PC-9 (cell line): ENCODE results near the gene GCA. TPM values are rescaled to one million over a fixed set of nuclear protein-coding genes. Genes with fewer than 3 reads are reported as not detected.
A peak's percentile ranks its signal among the peaks of the same experiment; 100 is the strongest.

Experiments
- BruUV-seq: library from RNA; stranded (reverse); fragments of 400-500 nt; replicated peaks from 2 replicates; lab custom pipeline; 2021; lab: Mats Ljungman, UMichigan
- CTCF ChIA-PET: fragments of 300-600 bp; sonication (Branson Sonifier 250); formaldehyde crosslinking; loops from one replicate; lab custom pipeline; 2022; ENCODE audit warnings: antibody characterized with exemption; lab: Charles Lee
- POLR2A ChIA-PET: fragments of 300-600 bp; sonication (Branson Sonifier 250); formaldehyde crosslinking; loops from one replicate; lab custom pipeline; 2022; ENCODE audit warnings: antibody characterized with exemption; ENCODE audit not compliant: unreplicated experiment; lab: Charles Lee
- DNase-seq, 2 experiments: peaks; one replicate each; pipeline versions ENCODE4 v3.0.0 to v3.0.0-alpha.2; 2015 to 2022; ENCODE audit warnings: mixed read lengths in 1 of 2
- H2AFZ ChIP-seq: fragments of 200-600 bp; sonication (generic); 2 replicates; pipeline ENCODE4 v1.8.1; 2017; ENCODE audit warnings: antibody characterized with exemption
- H3F3A ChIP-seq: fragments of 200-600 bp; sonication (generic); 2 replicates; pipeline ENCODE4 v1.8.1; 2017; ENCODE audit warnings: antibody characterized with exemption, mild to moderate bottlenecking, low read depth; ENCODE audit not compliant: insufficient read depth
- H3K27ac ChIP-seq: fragments of 200-600 bp; sonication (generic); 2 replicates; pipeline ENCODE4 v1.6.1; 2016; ENCODE audit warnings: mixed run types
- H3K27me3 ChIP-seq: fragments of 200-600 bp; sonication (generic); 2 replicates; pipeline ENCODE4 v1.6.1; 2016; ENCODE audit warnings: low read depth, mixed run types; ENCODE audit not compliant: insufficient read depth
- H3K36me3 ChIP-seq: fragments of 200-600 bp; sonication (generic); 2 replicates; pipeline ENCODE4 v1.6.1; 2016; ENCODE audit warnings: low read depth, mixed run types
- H3K4me1 ChIP-seq: fragments of 200-600 bp; sonication (generic); replicated peaks from 2 replicates; pipeline ENCODE4 v1.6.1; 2016; ENCODE audit warnings: mixed run types; ENCODE audit not compliant: insufficient read depth
- H3K4me2 ChIP-seq: fragments of 200-600 bp; sonication (generic); 2 replicates; pipeline ENCODE4 v1.6.1; 2017; ENCODE audit warnings: mixed run types
- H3K4me3 ChIP-seq: fragments of 200-600 bp; sonication (generic); 2 replicates; pipeline ENCODE4 v1.6.1; 2016; ENCODE audit warnings: mixed run types
- H3K79me2 ChIP-seq: fragments of 200-600 bp; sonication (generic); 2 replicates; pipeline ENCODE4 v1.6.1; 2017; ENCODE audit warnings: low read depth, mixed run types
- H3K9me2 ChIP-seq: fragments of 200-600 bp; sonication (generic); 2 replicates; pipeline ENCODE4 v1.8.1; 2017; ENCODE audit warnings: mild to moderate bottlenecking; ENCODE audit not compliant: insufficient read depth
- H3K9me3 ChIP-seq: fragments of 200-600 bp; sonication (generic); 2 replicates; pipeline ENCODE4 v1.8.1; 2016; ENCODE audit warnings: low read depth; ENCODE audit not compliant: insufficient read depth
- H4K20me1 ChIP-seq: fragments of 200-600 bp; sonication (generic); 2 replicates; pipeline ENCODE4 v1.8.1; 2017; ENCODE audit not compliant: insufficient read depth
- EZH2 ChIP-seq: fragments of 200-600 bp; sonication (generic); IDR thresholded peaks from 2 replicates; pipeline ENCODE4 v1.8.0; 2017; ENCODE audit warnings: antibody characterized with exemption, low read depth
- intact Hi-C: fragments of 100-400 bp; cut with micrococcal nuclease; formaldehyde crosslinking; loops from one replicate; pipeline ENCODE4 v1.10.0; 2022; ENCODE audit not compliant: unreplicated experiment
- total RNA-seq: library from RNA; stranded (reverse); gene quantifications from 2 replicates; pipeline ENCODE4 v1.2.3, GENCODE V29; 2021
- TF ChIP-seq, protein P1 (sequence below): fragments of 200-600 bp; sonication (generic); conservative IDR thresholded peaks from 2 replicates; pipeline ENCODE4 v1.6.1; 2017; ENCODE audit warnings: mixed run types, antibody characterized with exemption, mild to moderate bottlenecking, moderate library complexity

GCA gene
- total RNA-seq, 1 experiment from 2014 or later = 13.4 TPM

DNA sequence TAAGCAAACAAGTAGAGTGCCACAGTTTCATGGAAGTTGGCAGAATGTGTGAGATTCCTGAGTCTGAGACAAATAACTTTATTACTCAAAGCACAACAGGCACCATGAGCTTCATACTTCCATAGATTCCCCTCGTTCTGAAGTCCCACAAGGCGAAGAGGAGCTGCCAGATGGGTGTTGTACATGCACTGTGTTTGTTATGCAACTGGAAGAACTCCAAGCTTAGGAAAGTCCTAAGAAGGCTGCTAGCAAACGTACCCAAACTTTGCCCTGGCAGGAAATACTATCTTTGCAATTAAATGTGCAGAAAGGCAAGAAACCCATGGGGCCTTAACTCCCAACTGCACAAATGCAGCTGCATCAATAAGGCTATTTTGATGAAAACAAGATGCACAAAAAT lies 1.6 kb upstream of the GCA start:
- Histone ChIP-seq H3K9me2 (no peaks in the 10 kb centered on the region), H3K9me3 (no peaks in the 10 kb centered on the region), H3K27ac (no peak overlapping the region), H3K4me3 (no peak overlapping the region), H2AFZ (no peak overlapping the region), H3K36me3 (no peaks in the 10 kb centered on the region), H3K4me1 (peaks cover 8% of the 10 kb centered on the region), H3F3A (peaks cover 8% of the 10 kb centered on the region; the same call in 1 of the 2 replicates), H3K27me3 (no peaks in the 10 kb centered on the region), H3K4me2 (no peak overlapping the region), H3K79me2 (peaks cover 6% of the 10 kb centered on the region), H4K20me1 (no peaks in the 10 kb centered on the region)
- no TSS peak for BruUV-seq
- no peak for DNase-seq
- intact Hi-C loops = no loop called here
- no peak for TF ChIP-seq EZH2
- TF ChIP-seq, protein P1, sequence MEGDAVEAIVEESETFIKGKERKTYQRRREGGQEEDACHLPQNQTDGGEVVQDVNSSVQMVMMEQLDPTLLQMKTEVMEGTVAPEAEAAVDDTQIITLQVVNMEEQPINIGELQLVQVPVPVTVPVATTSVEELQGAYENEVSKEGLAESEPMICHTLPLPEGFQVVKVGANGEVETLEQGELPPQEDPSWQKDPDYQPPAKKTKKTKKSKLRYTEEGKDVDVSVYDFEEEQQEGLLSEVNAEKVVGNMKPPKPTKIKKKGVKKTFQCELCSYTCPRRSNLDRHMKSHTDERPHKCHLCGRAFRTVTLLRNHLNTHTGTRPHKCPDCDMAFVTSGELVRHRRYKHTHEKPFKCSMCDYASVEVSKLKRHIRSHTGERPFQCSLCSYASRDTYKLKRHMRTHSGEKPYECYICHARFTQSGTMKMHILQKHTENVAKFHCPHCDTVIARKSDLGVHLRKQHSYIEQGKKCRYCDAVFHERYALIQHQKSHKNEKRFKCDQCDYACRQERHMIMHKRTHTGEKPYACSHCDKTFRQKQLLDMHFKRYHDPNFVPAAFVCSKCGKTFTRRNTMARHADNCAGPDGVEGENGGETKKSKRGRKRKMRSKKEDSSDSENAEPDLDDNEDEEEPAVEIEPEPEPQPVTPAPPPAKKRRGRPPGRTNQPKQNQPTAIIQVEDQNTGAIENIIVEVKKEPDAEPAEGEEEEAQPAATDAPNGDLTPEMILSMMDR = no peak
- CTCF ChIA-PET = no interaction called here
- POLR2A ChIA-PET = interaction anchor here (0.7 kb wide), 1 partner anchor 34 kb away, joined by 5 read pairs; no protein-coding TSS in a partner anchor

DNA sequence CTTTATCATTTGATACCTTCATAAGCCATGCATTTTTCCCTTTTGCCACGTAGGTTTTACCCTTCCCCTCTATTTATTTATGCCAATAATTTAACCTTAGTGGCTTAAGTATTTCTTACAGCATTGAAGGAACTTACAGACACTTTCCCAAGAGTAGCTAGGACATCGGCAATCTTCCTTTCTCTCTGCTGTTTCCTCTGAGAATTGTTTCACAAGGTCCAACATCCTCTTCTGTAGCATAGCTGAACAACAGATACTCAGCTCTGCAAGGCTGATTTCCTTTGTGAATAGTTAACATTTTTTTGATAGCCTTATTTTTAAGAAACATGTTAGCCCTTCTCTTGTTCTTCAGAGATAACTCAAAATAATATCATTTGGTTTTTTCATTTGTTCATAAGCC lies 1.1 kb upstream of the GCA start:
- intact Hi-C loops = no loop called here
- CTCF ChIA-PET = no interaction called here

DNA sequence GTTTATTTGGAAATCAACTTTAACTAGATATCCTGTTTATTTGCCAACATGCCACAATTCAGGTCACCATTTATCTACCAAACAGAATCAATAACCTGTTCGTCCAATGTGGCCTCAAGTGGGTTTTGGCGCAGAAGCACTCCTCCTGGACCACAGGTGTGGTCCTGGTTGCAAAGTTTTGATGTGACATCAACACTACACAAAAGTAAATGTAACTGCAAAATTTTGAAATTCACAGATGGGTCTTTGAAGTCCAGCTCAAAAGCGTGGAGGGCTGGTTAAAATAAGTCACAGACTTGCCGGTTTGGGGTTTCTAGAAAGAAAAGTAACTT lies 474 bp upstream of the GCA start:
- CTCF ChIA-PET = no interaction called here

More for the DNA sequence above, 1.1 kb upstream of the GCA start:
- no peak for TF ChIP-seq EZH2
- TF ChIP-seq, protein P1 = no peak
- Histone ChIP-seq H3K27ac (no peak overlapping the region), H4K20me1 (no peaks in the 10 kb centered on the region), H3K4me2 (peak overlapping the region; percentile 95; the same call in 1 of the 2 replicates), H3K4me3 (peak overlapping the region; percentile 82; the same call in 1 of the 2 replicates), H3K9me2 (no peaks in the 10 kb centered on the region), H3K4me1 (peaks cover 8% of the 10 kb centered on the region), H2AFZ (peak overlapping the region; percentile 98), H3F3A (peaks cover 8% of the 10 kb centered on the region; the same call in 1 of the 2 replicates), H3K79me2 (peaks cover 6% of the 10 kb centered on the region), H3K27me3 (no peaks in the 10 kb centered on the region), H3K9me3 (no peaks in the 10 kb centered on the region), H3K36me3 (no peaks in the 10 kb centered on the region)
- no peak for DNase-seq
- POLR2A ChIA-PET = no interaction called here
- BruUV-seq = no TSS peak

More for the DNA sequence above, 474 bp upstream of the GCA start:
- Histone ChIP-seq H2AFZ (peak overlapping the region; percentile 98), H3K27me3 (no peaks in the 10 kb centered on the region), H3K4me3 (peak overlapping the region; percentile 82), H3K27ac (no peak overlapping the region), H3K4me1 (peaks cover 8% of the 10 kb centered on the region), H4K20me1 (no peaks in the 10 kb centered on the region), H3F3A (peaks cover 8% of the 10 kb centered on the region; the same call in 1 of the 2 replicates), H3K79me2 (peaks cover 6% of the 10 kb centered on the region), H3K9me2 (no peaks in the 10 kb centered on the region), H3K9me3 (no peaks in the 10 kb centered on the region), H3K36me3 (no peaks in the 10 kb centered on the region), H3K4me2 (peak overlapping the region; percentile 95)
- no TSS peak for BruUV-seq
- TF ChIP-seq, protein P1 = no peak
- TF ChIP-seq EZH2 = no peak
- POLR2A ChIA-PET = interaction anchor here (0.6 kb wide), 1 partner anchor 112 kb away, joined by 7 read pairs; no protein-coding TSS in a partner anchor
- intact Hi-C loops = no loop called here
- no peak for DNase-seq
